ENCODE data around the gene NRXN2.
A peak's percentile ranks its signal among the peaks of the same experiment; 100 is the strongest.

The NRXN2 gene

GRCh38 chr11:64759131-64759721, 36.2 kb upstream of the NRXN2 start:
- DNase-seq (ENCODE audit: low read depth in 2 of 2): no peak

DNA sequence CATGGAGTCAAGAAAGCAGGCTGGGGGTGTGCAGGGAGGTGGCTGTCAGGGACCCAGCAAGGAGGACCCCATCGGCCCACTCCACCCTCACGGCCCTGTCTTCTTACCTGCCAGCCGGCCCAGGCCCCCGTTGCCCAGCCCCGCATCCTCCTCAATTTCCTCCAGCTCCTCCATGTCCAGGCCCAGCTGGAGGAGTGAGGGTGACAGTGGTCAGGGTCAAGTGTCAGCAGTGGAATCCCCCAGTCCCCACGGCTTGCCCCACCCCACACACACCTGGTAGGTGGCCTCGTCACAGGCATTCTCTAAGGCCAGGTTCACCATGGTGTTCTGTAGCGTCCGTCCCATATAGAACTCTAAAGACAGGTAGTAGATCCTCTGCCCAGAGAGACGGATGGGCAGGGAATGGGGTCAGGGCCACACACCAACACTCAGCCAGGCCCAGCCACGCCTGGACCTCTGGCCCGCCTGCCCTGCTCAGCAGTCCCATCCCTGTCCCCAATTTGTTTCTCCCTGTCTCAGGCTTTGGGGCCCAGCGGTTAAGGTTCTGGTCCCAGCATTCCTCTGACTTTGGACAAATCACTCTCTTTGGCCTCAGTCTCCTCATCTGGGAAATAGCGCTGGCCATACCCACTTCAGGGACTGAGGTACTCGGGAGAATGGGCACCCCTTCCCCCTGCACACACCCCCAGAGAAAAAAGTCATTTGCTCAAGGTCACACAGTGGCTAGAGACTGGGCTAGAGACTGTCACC, 35.5 kb upstream of the NRXN2 start:
- DNase-seq (ENCODE audit: low read depth in 2 of 2): no peak

DNA sequence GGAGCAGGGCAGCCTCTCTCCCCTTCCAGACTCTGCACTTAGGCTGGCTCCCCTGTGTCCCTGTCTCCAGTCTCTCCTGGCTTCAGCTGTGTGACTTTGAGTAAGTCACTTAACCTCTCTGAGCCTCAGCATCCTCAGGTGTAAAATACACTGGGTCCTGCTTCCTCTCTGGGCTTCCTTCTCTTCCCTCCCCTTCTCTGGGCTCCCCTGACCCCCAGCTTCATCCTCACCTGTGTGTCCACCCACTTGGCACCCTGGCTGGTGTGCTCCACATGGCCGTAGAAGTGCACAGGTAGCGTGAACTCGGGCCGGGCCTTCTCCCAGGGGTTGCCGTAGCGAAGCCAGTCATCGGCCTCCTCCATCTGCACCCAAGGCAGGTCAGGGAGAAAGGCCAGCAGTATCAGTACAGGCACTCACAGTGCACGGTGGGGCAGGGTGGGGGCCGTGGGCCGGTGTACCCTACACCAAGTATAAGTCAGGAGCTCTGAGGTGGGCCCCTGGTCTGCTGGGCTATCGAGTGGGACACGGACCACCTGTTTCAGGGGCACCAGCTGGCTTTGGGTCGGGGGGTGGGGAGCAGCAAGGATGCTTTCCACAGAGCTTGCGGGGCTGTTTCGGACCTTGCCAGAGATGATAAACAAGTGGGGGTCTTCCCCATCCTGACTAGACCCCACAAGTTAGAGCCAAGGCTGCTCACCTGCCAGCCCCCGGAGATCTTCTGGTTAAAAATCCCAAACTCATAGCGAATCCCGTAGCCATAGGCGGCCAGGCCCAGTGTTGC, 34.7 kb upstream of the NRXN2 start:
- DNase-seq (ENCODE audit: low read depth in 2 of 2): no peak

- DNase-seq (ENCODE audit: low read depth in 2 of 2): no peak
Measured at GRCh38 chr11:64755681-64756361, 32.8 kb upstream of the NRXN2 start.

GRCh38 chr11:64754919-64755662, 32.1 kb upstream of the NRXN2 start:
- no peak for DNase-seq (ENCODE audit: low read depth in 2 of 2)

- DNase-seq (ENCODE audit: low read depth in 2 of 2): no peak
Measured at GRCh38 chr11:64754124-64754918, 31.3 kb upstream of the NRXN2 start.

DNA sequence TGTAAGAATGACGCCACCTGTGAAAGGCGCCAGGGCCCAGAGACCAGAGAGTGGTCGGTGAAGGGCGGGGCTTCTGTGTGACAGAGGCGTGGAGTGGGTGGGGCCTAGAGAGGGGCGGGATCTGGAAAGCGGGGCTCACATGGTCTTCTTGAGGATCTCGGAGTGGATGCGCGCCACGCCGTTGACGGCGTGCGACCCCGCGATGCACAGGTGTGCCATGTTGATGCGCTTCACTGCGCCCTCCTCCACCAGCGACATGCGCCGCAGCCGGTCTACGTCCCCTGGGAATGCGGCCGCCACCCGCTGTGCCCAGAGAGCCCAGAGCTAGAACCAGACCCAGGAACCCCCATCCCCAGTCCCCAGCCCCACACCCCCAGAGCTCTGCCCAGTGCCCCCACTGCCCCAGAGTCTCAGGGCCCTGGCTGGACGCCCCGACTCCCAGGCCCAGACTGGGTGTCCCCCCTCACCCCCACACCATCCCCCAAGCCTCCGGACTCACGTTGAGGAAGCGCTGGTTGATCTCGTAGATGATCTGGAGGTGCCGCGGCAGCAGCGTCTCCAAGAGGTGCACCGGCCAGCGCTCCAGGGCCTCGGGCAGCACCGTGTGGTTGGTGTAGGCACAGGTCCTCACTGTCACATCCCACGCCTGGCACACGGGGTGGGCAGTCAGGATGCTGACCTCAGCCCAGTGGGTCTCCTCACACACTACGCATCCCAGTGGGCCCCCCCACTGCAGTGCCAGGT, 30.6 kb upstream of the NRXN2 start:
- no peak for DNase-seq (ENCODE audit: low read depth in 2 of 2)

DNA sequence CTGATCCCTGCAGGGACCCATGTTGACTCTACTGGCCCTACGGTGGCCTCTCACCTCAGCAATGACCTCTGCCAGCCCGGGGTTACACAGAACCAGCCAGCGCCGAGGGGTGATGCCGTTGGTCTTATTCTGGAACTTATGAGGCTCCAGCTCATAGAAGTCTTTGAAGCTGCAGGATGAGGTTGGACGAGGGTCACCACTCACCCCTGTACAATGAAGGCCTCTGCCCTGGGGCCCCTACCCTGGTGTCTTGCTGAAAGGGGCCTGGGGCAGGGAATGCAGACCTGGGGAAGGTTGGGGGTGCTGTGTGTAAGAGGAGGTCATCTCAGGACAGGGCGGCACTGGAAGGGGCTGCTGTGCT, 30.0 kb upstream of the NRXN2 start:
- no peak for DNase-seq (ENCODE audit: low read depth in 2 of 2)

GRCh38 chr11:64752175-64752970, 29.4 kb upstream of the NRXN2 start:
- no peak for DNase-seq (ENCODE audit: low read depth in 2 of 2)

DNA sequence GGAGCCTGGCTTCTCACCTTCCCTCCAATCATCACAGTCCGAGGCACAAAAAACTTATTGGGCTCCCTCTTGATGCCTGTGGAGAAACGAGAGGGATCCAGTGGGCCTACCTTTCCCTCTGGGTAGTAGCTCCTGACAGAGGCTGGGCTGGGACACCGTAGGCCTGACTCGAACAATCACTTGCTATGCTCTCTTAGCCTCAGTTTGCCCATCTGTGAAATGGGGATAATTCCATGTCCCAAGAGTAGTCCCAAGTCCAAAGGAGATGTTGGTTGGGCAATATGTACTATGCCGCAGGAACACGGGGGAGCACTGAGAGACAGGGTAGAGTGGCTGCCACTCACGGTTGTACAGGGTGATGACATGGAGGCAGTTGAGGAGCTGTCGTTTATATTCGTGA, 28.6 kb upstream of the NRXN2 start:
- DNase-seq (ENCODE audit: low read depth in 2 of 2): no peak

DNA sequence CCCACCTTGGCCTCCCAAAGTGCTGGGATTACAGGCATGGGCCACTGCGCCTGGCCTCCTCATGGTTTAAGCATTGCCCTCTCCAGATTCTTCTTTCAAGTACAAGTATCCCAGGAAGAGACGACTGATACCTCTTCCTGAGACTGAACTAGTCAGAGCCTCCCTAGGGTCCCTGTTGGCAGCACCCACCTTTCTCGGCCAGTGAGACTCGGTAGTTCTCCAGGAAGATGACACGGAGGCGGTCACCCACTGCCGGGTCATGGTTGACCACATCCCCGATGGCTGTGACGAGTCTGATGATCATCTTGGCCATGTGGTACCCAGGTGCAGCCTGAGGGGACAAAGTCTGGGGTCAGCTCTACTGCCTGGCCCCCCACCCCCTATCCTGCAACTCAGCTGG, 28.1 kb upstream of the NRXN2 start:
- no peak for DNase-seq (ENCODE audit: low read depth in 2 of 2)

- no peak for DNase-seq (ENCODE audit: low read depth in 2 of 2)
Measured at GRCh38 chr11:64750361-64751054, 27.5 kb upstream of the NRXN2 start.

DNA sequence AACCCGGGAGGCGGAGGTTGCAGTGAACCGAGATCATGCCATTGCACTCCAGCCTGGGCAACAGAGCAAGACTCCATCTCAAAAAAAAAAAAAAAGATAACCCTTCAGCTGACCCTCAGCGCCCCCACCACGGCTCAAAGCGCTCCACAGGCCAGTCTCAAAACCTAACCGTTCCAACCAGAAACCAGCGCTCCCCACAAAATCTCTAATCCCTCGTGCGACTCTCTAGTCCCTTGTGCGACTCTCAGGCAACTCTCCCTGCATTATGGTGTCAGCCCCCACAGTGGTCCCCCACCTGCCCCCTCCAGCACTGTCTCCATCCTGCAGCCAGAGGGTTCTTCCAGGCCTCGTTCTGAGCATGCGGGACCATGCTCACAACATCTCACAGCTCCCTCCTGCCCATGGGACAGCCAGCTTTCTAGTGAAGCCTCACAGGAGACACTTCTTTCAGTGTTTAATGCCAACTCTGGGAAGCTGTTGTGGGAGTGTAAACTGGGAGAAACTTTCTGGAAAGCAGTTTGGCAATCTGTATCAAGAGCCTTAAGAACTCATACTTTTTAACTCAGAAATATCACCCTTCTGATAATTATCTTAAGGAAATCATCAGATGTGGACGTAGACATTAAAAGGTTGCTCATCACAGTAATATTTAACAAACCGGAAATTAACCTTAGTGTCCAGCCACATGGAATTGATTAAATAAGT, 25.1 kb upstream of the NRXN2 start:
- no peak for DNase-seq (ENCODE audit: low read depth in 2 of 2)

DNA sequence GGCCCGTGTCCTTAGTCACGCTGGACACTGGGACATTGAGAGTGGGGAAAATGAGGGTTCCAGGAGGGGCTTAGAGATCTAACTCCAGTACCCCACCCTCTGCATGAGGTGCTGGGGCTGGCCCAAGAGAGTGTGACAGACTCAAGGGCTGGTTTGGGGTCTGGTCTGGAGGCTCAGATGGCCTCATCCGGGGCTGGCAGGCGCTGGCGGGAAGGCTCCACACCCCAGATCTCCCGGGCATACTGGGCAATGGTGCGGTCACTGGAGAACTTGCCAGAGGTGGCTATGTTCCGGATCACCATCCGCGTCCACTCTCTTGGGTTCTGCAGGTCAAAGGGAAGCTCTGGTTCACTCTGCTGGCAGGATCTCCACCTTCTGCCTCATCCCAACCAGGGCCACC, 23.5 kb upstream of the NRXN2 start:
- no peak for DNase-seq (ENCODE audit: low read depth in 2 of 2)

- peak; percentile 58 to 63 for DNase-seq (ENCODE audit: low read depth in 2 of 2)
Measured at GRCh38 chr11:64745521-64746328, 22.7 kb upstream of the NRXN2 start.

- DNase-seq (ENCODE audit: low read depth in 2 of 2): peak; percentile 41 to 45
Measured at GRCh38 chr11:64745189-64745520, 22.2 kb upstream of the NRXN2 start.

DNA sequence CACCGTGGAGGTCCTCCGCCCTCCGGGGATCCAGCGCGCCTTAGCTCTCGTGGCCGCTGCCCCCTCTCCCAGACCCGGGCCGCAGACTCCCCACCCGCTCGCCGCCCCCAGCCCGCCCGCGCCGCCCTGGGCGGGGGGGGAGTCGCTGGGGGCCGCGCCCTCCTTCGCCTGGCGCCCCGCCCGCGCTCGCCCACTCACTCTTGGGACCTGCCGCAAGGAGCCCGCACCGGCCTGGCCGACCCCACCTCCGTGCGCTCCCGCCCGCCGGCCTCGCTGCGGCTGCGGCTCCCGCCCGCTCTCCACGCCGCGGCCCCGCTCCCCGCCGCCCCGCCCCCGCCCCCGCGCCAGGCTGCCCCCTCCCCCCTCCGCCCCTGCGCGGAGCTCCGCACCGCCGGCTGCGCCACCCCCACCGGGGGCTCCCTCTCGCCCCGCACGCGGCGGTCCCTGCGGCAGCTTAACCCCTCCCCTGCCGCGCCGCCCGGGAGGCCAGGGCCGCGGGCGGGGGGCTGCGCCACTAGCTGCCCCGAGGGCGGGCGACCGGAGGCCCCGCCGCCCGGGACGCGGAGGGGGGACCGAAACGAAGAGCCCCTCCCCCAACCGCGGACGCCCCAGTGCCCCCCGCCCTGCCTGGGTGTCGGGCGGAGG, 21.7 kb upstream of the NRXN2 start:
- DNase-seq (ENCODE audit: low read depth in 2 of 2): peak in 1 of 2 donors; percentile 31
